T-helper 2 cell treated with Interferon-gamma antibody and Interleukin-4, amounts not matched to agents 5 μg/mL and 100 μg/mL, for 36 hours (primary cell): Measurements from ENCODE around the gene KLHL22.
"Not testable (repeated sequence)": the region's sequence is repeated elsewhere in the genome, so short reads cannot be mapped to it uniquely, and the experiment has no call there.

Source experiments
- DNase-seq: peaks from one replicate; pipeline ENCODE4 v3.0.0; 2021; ENCODE audit warnings: low spot score
- H3K27ac Mint-ChIP-seq: one replicate; pipeline ENCODE4 v1.8.0; 2021; ENCODE audit warnings: mild to moderate bottlenecking, mixed read lengths
- H3K27me3 Mint-ChIP-seq: one replicate; pipeline ENCODE4 v1.8.0; 2021; ENCODE audit warnings: low read depth, mixed read lengths
- H3K36me3 Mint-ChIP-seq: one replicate; pipeline ENCODE4 v1.8.0; 2021; ENCODE audit warnings: low read depth, mixed read lengths
- H3K4me1 Mint-ChIP-seq: one replicate; pipeline ENCODE4 v1.8.0; 2021; ENCODE audit warnings: low read depth, mixed read lengths
- H3K4me3 Mint-ChIP-seq: one replicate; pipeline ENCODE4 v1.8.0; 2022; ENCODE audit warnings: mild to moderate bottlenecking, moderate library complexity, mixed read lengths
- H3K9me3 Mint-ChIP-seq: one replicate; pipeline ENCODE4 v1.8.0; 2021; ENCODE audit warnings: mixed read lengths

The KLHL22 gene

GRCh38 chr22:20516399-20516798 lies 20.8 kb upstream of the KLHL22 start:
- H3K27ac Mint-ChIP-seq = no peak overlapping the region
- H3K9me3 Mint-ChIP-seq = no peaks in the 10 kb centered on the region
- H3K4me1 Mint-ChIP-seq = peaks cover 36% of the 10 kb centered on the region
- no peak overlapping the region for H3K4me3 Mint-ChIP-seq
- no peaks in the 10 kb centered on the region for H3K27me3 Mint-ChIP-seq
- DNase-seq = no peak
- peaks cover 48% of the 10 kb centered on the region for H3K36me3 Mint-ChIP-seq

- Mint-ChIP-seq H3K27me3 (no peaks in the 10 kb centered on the region), H3K36me3 (peaks cover 40% of the 10 kb centered on the region), H3K4me3 (no peak overlapping the region), H3K4me1 (peaks cover 41% of the 10 kb centered on the region), H3K27ac (no peak overlapping the region), H3K9me3 (no peaks in the 10 kb centered on the region)
- no peak for DNase-seq
These were observed 19.2 kb upstream of the KLHL22 start for GRCh38 chr22:20514658-20515406.

GRCh38 chr22:20511578-20512229 lies 16.1 kb upstream of the KLHL22 start:
- no peaks in the 10 kb centered on the region for H3K9me3 Mint-ChIP-seq
- no peaks in the 10 kb centered on the region for H3K27me3 Mint-ChIP-seq
- no peak overlapping the region for H3K4me3 Mint-ChIP-seq
- no peak for DNase-seq
- peak overlapping the region; percentile 50 for H3K27ac Mint-ChIP-seq
- H3K4me1 Mint-ChIP-seq = peaks cover 48% of the 10 kb centered on the region
- H3K36me3 Mint-ChIP-seq = peaks cover 47% of the 10 kb centered on the region

GRCh38 chr22:20510811-20511577 lies 15.4 kb upstream of the KLHL22 start:
- Mint-ChIP-seq H3K4me1 (peaks cover 46% of the 10 kb centered on the region), H3K9me3 (no peaks in the 10 kb centered on the region), H3K4me3 (peak overlapping the region; percentile 21), H3K36me3 (peaks cover 47% of the 10 kb centered on the region), H3K27ac (peak overlapping the region; percentile 36), H3K27me3 (no peaks in the 10 kb centered on the region)
- no peak for DNase-seq

DNA sequence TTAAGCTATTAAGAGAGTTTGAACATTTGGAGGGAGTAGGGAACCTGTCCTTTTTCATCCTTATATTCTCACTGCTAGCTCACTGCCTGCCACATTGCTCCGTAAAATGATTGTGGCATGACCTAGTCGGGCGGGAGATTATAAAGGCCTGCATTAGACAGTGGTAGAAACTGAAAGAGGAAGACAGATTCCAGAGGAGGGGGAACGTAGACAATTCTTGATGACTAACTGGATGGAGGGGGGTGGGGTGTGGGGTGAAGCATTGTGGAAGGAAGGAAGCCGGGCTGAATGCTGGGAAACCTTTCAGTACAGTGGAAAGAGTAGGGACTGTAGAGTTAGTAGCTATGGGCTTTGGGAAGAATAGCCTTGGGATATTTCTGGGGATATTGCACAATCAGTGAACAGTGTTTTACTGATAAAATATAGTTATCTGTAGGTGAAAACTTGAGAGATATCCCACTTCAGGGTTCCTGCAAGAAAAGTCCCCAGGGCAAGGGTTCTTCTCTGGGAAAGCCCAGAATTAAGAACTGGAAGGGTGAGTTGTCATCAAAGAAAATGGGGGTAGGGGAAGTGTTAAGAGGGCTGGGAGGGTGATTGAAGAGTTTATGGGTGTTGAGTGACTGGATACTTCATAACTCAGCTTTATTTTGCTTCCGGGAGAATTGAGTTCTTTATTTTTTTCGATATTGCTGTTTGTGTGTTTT lies 13.9 kb upstream of the KLHL22 start:
- Mint-ChIP-seq H3K27me3 (no peaks in the 10 kb centered on the region), H3K4me1 (peaks cover 45% of the 10 kb centered on the region), H3K36me3 (peaks cover 41% of the 10 kb centered on the region)

GRCh38 chr22:20508815-20509271 lies 13.2 kb upstream of the KLHL22 start:
- peaks cover 43% of the 10 kb centered on the region for H3K4me1 Mint-ChIP-seq

More for the DNA sequence above, 13.9 kb upstream of the KLHL22 start:
- DNase-seq = peak; percentile 55
- Mint-ChIP-seq H3K4me3 (peak overlapping the region; percentile 96), H3K27ac (peak overlapping the region; percentile 96), H3K9me3 (no peaks in the 10 kb centered on the region)

GRCh38 chr22:20508067-20508755 lies 12.6 kb upstream of the KLHL22 start:
- H3K27me3 Mint-ChIP-seq, H3K9me3 Mint-ChIP-seq, DNase-seq: not testable (repeated sequence)
- H3K4me3 Mint-ChIP-seq = peak overlapping the region; percentile 96
- H3K27ac Mint-ChIP-seq = peak overlapping the region; percentile 96
- H3K4me1 Mint-ChIP-seq = peaks cover 43% of the 10 kb centered on the region
- H3K36me3 Mint-ChIP-seq = peaks cover 30% of the 10 kb centered on the region

More at GRCh38 chr22:20508815-20509271, 13.2 kb upstream of the KLHL22 start:
- DNase-seq = no peak
- Mint-ChIP-seq H3K9me3 (no peaks in the 10 kb centered on the region), H3K27me3 (no peaks in the 10 kb centered on the region), H3K4me3 (peak overlapping the region; percentile 96), H3K36me3 (peaks cover 35% of the 10 kb centered on the region), H3K27ac (peak overlapping the region; percentile 96)

DNA sequence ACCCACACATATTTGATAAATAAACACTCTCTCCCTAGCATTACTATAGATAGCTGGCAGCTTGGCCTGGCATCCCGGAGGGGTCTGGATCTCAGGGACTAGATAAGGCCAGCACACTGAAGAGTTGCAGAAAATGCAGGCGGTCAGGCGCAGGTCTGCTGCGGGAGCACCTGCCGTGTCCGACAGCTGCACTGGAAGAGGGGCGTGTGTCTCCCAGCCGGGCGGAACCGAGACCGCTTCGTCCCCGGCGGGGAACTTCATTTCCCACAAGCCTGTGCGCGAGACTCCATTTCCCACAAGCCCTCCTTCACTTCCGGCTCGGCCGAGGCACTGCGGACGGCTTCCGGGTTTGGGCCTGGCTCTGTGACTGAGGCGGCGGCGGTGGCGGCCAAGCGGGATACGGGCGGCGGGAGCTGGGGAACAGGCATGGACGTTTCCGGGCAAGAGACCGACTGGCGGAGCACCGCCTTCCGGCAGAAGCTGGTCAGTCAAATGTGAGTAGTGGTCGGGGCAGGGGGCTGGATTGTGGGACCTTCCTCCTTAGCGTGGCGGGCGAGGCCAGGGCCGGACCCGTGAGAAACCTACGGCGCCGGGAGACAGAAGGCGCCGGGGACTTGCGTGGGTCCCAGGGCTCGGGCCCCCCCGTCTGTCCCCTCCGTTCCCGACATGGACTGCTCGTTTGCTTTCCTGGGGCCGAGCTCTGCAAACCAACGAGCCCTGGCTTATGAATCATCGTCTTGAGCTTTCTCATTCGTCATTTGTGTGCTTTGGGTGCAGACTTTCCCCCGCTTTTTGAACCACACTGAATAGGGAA lies 11.9 kb upstream of the KLHL22 start, which contains the start of gene MED15:
TSS of gene MED15 (plus strand) at position 358 of the 814 bp plus-strand sequence. CDS start at position 427, 69 bp downstream.
- DNase-seq = peak; percentile 89
- H3K4me3 Mint-ChIP-seq = peak within 1 kb of the TSS; percentile 96
- H3K36me3 Mint-ChIP-seq = peaks cover 30% of the 10 kb centered on the region
- no peaks in the 10 kb centered on the region for H3K9me3 Mint-ChIP-seq
- H3K4me1 Mint-ChIP-seq = peaks cover 43% of the 10 kb centered on the region
- H3K27ac Mint-ChIP-seq = peak within 1 kb of the TSS; percentile 96
- H3K27me3 Mint-ChIP-seq = no peaks in the 10 kb centered on the region

- Mint-ChIP-seq H3K27me3 (no peaks in the 10 kb centered on the region), H3K4me3 (peak overlapping the region; percentile 96), H3K9me3 (no peaks in the 10 kb centered on the region), H3K36me3 (peaks cover 25% of the 10 kb centered on the region), H3K27ac (peak overlapping the region; percentile 96), H3K4me1 (peaks cover 38% of the 10 kb centered on the region)
- DNase-seq = no peak
These were observed 11.1 kb upstream of the KLHL22 start for GRCh38 chr22:20506543-20507252.

- not testable (repeated sequence) for H3K27ac Mint-ChIP-seq, H3K4me3 Mint-ChIP-seq, H3K9me3 Mint-ChIP-seq, H3K27me3 Mint-ChIP-seq, DNase-seq
- Mint-ChIP-seq H3K36me3 (peaks cover 20% of the 10 kb centered on the region), H3K4me1 (peaks cover 20% of the 10 kb centered on the region)
These were observed 8.8 kb upstream of the KLHL22 start for GRCh38 chr22:20504293-20504922.

GRCh38 chr22:20503816-20504215 lies 8.2 kb upstream of the KLHL22 start:
- DNase-seq = no peak
- H3K27ac Mint-ChIP-seq = no peak overlapping the region
- peaks cover 14% of the 10 kb centered on the region for H3K4me1 Mint-ChIP-seq
- no peaks in the 10 kb centered on the region for H3K9me3 Mint-ChIP-seq
- H3K36me3 Mint-ChIP-seq = peaks cover 14% of the 10 kb centered on the region
- H3K4me3 Mint-ChIP-seq = no peak overlapping the region
- H3K27me3 Mint-ChIP-seq = no peaks in the 10 kb centered on the region
